SU-DHL-6 (cell line): ENCODE data around the gene ZNF385D.

ENCODE experiments used
- H2AFZ ChIP-seq: fragments of 200-600 bp; sonication (generic); 2 replicates; pipeline ENCODE4 v1.6.1; 2014; ENCODE audit warnings: low read depth, mild to moderate bottlenecking, moderate library complexity, mixed read lengths, antibody characterized with exemption, low read length; ENCODE audit not compliant: severe bottlenecking
- H3F3A ChIP-seq: fragments of 200-600 bp; shearing (Covaris generic); 2 replicates; pipeline ENCODE4 v1.6.0; 2016; ENCODE audit warnings: antibody characterized with exemption, mild to moderate bottlenecking; ENCODE audit not compliant: insufficient read depth
- H3K27ac ChIP-seq: fragments of 200-600 bp; sonication (generic); 2 replicates; pipeline ENCODE4 v1.5.1; 2016; ENCODE audit warnings: low read depth, mild to moderate bottlenecking, low read length, moderate library complexity, mixed read lengths
- H3K27me3 ChIP-seq: fragments of 200-600 bp; sonication (generic), shearing (Covaris generic); 2 replicates; pipeline ENCODE4 v1.6.0; 2014; ENCODE audit warnings: mild to moderate bottlenecking, low read length
- H3K36me3 ChIP-seq: fragments of 200-600 bp; sonication (generic); 2 replicates; pipeline ENCODE4 v1.6.1; 2014; ENCODE audit warnings: mild to moderate bottlenecking, low read length, mixed read lengths
- H3K4me2 ChIP-seq: fragments of 300-600, 200-600 bp; shearing (Covaris generic), sonication (generic); 2 replicates; pipeline ENCODE4 v1.6.0; 2014; ENCODE audit warnings: low read length, low read depth, mild to moderate bottlenecking; ENCODE audit not compliant: poor library complexity, severe bottlenecking
- H3K4me3 ChIP-seq: fragments of 200-600 bp; sonication (generic); 2 replicates; pipeline ENCODE4 v1.5.1; 2014; ENCODE audit warnings: antibody characterized with exemption, low read length, mild to moderate bottlenecking, mixed read lengths; ENCODE audit not compliant: insufficient read depth, poor library complexity, severe bottlenecking
- H3K79me2 ChIP-seq: fragments of 200-600 bp; sonication (generic); 2 replicates; pipeline ENCODE4 v1.6.1; 2014; ENCODE audit warnings: mild to moderate bottlenecking, low read length, moderate library complexity; ENCODE audit not compliant: insufficient read depth
- H3K9ac ChIP-seq: fragments of 200-600 bp; sonication (generic); 2 replicates; pipeline ENCODE4 v1.7.0; 2014; ENCODE audit warnings: mild to moderate bottlenecking, low read length
- H3K9me2 ChIP-seq: fragments of 200-600 bp; sonication (generic); replicated peaks from 2 replicates; pipeline ENCODE4 v1.6.1; 2014; ENCODE audit warnings: low read length; ENCODE audit not compliant: insufficient read depth
- H3K9me3 ChIP-seq: fragments of 200-600 bp; sonication (generic); 2 replicates; pipeline ENCODE4 v1.6.1; 2014; ENCODE audit warnings: low read length, mixed read lengths; ENCODE audit not compliant: insufficient read depth
- H4K20me1 ChIP-seq: fragments of 200-600 bp; sonication (generic); 2 replicates; pipeline ENCODE4 v1.6.1; 2014; ENCODE audit warnings: low read depth, mild to moderate bottlenecking, antibody characterized with exemption, low read length, moderate library complexity, mixed read lengths
- EZH2phosphoT487 ChIP-seq: fragments of 200-600 bp; sonication (generic), shearing (Covaris generic); conservative IDR thresholded peaks from 2 replicates; pipeline ENCODE4 v1.6.1; 2018; ENCODE audit warnings: mild to moderate bottlenecking, antibody characterized with exemption, low read length, moderate library complexity, mixed read lengths
- TF ChIP-seq, protein P1 (sequence below): fragments of 200-600 bp; sonication (generic); IDR thresholded peaks from one replicate; pipeline ENCODE4 v1.5.1; 2017; ENCODE audit warnings: antibody characterized with exemption, mild to moderate bottlenecking, low read length, moderate library complexity; ENCODE audit not compliant: insufficient read depth, poor library complexity, severe bottlenecking

ZNF385D gene

DNA sequence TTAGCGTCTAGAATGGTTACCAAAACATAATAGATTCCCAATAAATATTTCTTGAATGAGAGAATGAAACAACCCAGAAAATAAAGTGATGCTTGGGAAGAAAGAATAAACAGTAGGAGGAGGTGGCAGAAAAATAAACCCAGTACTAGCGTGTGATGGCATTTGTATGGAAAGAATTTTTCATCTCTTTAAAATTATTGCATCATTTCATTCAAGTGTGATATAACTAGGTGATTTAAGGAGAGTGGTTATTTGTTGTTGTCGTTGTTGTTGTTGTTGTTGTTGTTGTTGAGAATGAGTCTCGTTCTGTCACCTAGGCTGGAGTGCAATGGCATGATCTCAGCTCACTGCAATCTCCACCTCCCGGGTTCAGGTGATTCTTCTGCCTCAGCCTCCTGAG, 293.9 kb downstream of the ZNF385D start:
- Histone ChIP-seq H2AFZ (no peak overlapping the region), H3K9me3 (no peaks in the 10 kb centered on the region), H3K36me3 (no peaks in the 10 kb centered on the region), H4K20me1 (no peaks in the 10 kb centered on the region), H3K4me3 (no peak overlapping the region), H3K4me2 (no peak overlapping the region), H3K27me3 (no peaks in the 10 kb centered on the region), H3K9me2 (no peaks in the 10 kb centered on the region), H3K9ac (no peak overlapping the region), H3F3A (no peaks in the 10 kb centered on the region), H3K27ac (no peak overlapping the region), H3K79me2 (no peaks in the 10 kb centered on the region)
- TF ChIP-seq EZH2phosphoT487: no peak
- TF ChIP-seq, protein P1, sequence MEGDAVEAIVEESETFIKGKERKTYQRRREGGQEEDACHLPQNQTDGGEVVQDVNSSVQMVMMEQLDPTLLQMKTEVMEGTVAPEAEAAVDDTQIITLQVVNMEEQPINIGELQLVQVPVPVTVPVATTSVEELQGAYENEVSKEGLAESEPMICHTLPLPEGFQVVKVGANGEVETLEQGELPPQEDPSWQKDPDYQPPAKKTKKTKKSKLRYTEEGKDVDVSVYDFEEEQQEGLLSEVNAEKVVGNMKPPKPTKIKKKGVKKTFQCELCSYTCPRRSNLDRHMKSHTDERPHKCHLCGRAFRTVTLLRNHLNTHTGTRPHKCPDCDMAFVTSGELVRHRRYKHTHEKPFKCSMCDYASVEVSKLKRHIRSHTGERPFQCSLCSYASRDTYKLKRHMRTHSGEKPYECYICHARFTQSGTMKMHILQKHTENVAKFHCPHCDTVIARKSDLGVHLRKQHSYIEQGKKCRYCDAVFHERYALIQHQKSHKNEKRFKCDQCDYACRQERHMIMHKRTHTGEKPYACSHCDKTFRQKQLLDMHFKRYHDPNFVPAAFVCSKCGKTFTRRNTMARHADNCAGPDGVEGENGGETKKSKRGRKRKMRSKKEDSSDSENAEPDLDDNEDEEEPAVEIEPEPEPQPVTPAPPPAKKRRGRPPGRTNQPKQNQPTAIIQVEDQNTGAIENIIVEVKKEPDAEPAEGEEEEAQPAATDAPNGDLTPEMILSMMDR: no peak

DNA sequence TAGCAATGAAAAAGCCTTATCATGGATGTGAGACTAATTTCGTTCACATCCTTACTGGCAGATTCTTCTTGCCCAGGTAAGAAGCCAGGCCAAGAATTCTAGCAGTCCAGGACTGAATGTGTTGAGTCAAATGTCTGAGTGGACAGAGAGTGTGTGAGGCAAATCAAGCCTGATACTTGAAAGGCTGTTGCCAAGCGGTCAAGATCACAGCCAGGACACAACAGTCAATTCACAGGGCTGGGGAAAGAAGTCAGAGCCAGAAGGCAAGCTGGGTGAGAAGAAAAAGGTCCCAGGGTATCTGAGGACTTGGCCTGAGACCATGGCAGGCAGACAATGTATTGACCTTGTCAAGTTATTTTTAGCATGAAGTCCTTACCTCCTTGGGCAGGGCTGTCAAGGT, 301.3 kb downstream of the ZNF385D start:
- no peaks in the 10 kb centered on the region for H3F3A ChIP-seq
- no peak overlapping the region for H2AFZ ChIP-seq
- H3K36me3 ChIP-seq: no peaks in the 10 kb centered on the region
- H4K20me1 ChIP-seq: no peaks in the 10 kb centered on the region
- H3K79me2 ChIP-seq: no peaks in the 10 kb centered on the region
- no peaks in the 10 kb centered on the region for H3K9me2 ChIP-seq
- no peak overlapping the region for H3K9ac ChIP-seq
- no peak overlapping the region for H3K27ac ChIP-seq
- H3K4me3 ChIP-seq: no peak overlapping the region
- H3K4me2 ChIP-seq: no peak overlapping the region
- H3K9me3 ChIP-seq: no peaks in the 10 kb centered on the region
- no peaks in the 10 kb centered on the region for H3K27me3 ChIP-seq
- no peak for TF ChIP-seq EZH2phosphoT487
- TF ChIP-seq, protein P1: no peak

DNA sequence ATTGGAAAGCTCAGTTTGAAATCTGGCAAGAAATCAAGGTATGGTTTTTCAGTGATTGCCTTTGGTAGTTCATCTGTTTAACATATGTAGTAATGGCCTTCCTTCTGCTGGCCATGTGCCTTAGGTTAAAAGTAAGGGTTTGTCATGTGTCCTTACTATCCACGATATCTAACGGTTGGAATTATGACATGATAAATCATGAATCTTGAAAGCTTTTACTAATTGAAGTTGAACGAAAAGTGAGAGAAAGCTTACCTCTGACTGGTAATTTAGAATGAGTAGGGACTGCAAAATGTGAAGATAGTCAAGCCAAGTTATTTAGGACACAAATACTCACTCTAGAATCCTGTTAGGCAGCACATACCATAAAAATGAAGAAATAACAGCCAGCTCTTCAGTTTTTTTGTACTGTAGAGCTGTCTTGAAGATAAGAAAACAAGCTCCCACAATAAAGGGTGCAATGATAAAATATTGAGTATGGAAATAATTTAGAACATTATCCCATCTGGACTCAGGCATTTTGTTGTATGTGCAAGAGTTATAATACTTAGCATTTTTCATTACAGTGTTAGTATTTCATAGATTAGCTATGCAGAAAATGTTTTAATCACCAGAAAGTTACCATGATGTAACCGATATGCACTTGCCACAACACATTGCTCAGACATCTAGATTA, 303.4 kb downstream of the ZNF385D start:
- Histone ChIP-seq H3K27me3 (no peaks in the 10 kb centered on the region), H3K4me3 (no peak overlapping the region), H3K79me2 (no peaks in the 10 kb centered on the region), H3F3A (no peaks in the 10 kb centered on the region), H3K27ac (no peak overlapping the region), H3K36me3 (no peaks in the 10 kb centered on the region), H3K9me3 (no peaks in the 10 kb centered on the region), H2AFZ (no peak overlapping the region), H3K9me2 (no peaks in the 10 kb centered on the region), H3K9ac (no peak overlapping the region), H3K4me2 (no peak overlapping the region), H4K20me1 (no peaks in the 10 kb centered on the region)
- no peak for TF ChIP-seq EZH2phosphoT487
- TF ChIP-seq, protein P1: no peak
